GDM1 (cell line): ENCODE data around the gene SEZ6L2.
"Not testable (repeated sequence)": the region's sequence is repeated elsewhere in the genome, so short reads cannot be mapped to it uniquely, and the experiment has no call there.

ENCODE experiments used
- DNase-seq: peaks from one replicate; lab custom pipeline; 2025; lab: John Stamatoyannopoulos, UW

SEZ6L2 gene

DNA sequence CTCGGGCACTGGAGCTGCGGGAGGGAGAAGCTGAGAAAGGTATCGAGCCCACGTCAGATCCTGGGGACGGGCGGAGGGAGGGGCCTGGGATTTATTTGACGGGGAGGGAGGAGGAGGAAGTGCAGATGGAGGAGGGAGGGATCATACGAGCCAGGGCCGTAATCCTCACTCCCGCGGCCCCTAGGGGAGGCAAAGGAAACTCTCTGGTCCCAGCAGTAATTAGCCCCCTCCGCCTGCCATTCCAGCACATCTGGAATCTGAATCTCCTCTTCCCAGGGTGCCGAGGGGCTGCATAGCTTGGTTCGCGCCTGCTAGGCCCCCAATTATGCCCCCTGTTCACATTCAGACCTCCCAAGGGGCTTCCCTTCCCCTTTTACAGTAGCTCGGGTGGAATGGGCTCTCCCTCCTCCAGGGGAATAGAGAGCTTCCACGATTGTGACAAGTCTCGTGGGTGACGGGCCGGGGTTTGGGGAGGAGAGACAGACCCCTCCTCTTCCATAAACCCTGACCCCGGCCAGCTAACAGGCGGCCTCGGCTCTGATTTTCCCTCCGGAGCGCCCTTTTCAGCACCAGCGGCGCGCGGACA lies at the start of gene SEZ6L2:
SEZ6L2 (minus strand) TSS at position 35 of the 586 bp plus-strand sequence. CDS start 531 bp downstream, outside the sequence.
- DNase-seq: no peak

DNA sequence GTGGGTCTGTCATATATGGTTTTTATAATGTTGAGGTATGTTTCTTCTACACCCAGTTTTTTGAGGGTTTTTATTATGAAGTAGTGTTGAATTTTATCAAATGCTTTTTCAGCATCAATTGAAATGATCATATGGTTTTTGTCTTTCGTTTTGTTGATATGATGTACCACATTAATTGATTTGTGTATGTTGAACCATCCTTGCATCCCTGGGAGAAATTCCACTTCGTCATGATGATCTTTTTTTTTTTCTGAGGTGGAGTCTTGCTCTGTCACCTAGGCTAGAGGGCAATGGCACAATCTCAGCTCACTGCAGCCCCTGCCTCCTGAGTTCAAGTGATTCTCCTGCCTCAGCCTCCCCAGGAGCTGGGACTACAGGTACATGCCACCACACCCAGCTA lies 48.5 kb upstream of the SEZ6L2 start:
- no peak for DNase-seq

- no peak for DNase-seq
Observed at GRCh38 chr16:29943846-29944799, 44.8 kb upstream of the SEZ6L2 start.

- DNase-seq: no peak
Observed at GRCh38 chr16:29940656-29941055, 41.3 kb upstream of the SEZ6L2 start.

- DNase-seq: not testable (repeated sequence)
Observed at GRCh38 chr16:29931750-29932149, 32.4 kb upstream of the SEZ6L2 start.

GRCh38 chr16:29927070-29927905 lies 27.9 kb upstream of the SEZ6L2 start:
- no peak for DNase-seq

- no peak for DNase-seq
Observed at GRCh38 chr16:29926711-29927052, 27.3 kb upstream of the SEZ6L2 start.

- DNase-seq: peak; percentile 72
Observed at GRCh38 chr16:29925781-29926710, 26.7 kb upstream of the SEZ6L2 start, which contains the start of gene KCTD13. TSS of gene KCTD13 (minus strand) at chr16:29926226. CDS start at chr16:29926033, 193 bp downstream.

DNA sequence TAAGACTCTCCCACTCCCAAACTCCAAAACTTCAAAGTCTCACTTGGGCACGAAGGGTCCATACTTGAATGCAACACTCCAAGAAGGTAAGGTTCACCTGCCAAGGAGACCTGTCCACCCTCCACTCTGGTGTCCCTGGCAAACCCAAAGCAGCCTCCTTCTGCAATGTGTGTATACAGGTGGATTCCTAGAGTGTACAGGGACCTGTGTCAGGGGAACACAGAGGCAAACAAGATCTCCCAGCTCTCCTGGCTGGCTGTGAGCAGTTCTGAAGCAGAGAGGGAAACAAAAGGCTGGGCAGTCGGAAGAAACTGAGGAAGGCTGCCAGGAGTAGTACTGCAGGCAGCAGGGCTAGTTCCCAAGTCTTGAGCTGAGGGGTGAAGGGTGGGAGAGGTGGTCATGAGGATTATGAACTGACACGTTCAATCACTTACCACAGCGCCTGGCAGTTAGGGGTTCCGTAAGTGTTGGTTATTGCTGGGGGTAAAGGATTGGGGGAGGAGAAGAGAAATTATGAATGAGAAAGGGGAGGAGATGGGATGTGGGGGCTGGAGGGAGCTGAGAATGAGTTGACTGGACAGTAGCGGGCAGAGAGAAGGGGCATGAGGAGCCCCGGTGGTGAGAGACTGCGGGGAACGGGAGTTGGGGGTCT lies 25.9 kb upstream of the SEZ6L2 start:
- DNase-seq: no peak

- DNase-seq: no peak
Observed at GRCh38 chr16:29922986-29923501, 23.7 kb upstream of the SEZ6L2 start.

- no peak for DNase-seq
Observed at GRCh38 chr16:29922326-29922725, 23.0 kb upstream of the SEZ6L2 start.

DNA sequence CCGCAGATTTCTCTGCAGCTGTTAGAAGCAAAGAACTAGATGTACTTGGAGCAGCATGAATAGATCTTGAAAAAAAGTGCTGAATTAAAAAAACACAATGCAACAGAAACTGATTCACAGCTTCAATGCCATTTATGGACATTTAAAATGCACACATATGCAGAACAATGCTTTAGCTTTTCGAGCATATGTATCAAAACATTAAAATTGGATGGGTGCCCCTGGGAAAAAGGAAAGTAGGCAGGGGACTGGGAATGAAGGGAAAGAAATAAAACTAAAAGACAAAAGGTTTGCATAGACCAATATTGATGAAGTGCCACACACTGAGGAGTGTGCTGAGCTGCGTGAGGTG lies 21.7 kb upstream of the SEZ6L2 start:
- DNase-seq: no peak

- DNase-seq: no peak
Observed at GRCh38 chr16:29920288-29921033, 21.1 kb upstream of the SEZ6L2 start.

DNA sequence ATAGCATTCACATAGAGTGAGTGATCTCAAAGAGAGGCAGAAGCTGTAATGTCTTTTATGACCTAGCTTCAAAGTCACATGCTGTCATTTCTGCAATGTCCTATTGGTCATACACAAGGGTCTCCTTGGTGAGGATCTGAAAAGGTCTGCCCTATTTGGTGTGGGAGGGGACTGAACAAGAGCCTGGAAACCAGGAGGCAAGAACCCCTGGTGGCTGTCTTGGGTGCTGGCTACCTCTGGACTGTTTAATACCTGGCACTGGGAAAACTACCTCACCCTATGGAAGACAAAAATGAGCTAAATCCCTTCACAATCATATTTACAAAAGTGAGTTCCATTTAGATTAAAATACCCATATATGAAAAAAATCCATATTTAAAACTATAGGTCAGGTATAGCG lies 17.6 kb upstream of the SEZ6L2 start:
- DNase-seq: no peak

DNA sequence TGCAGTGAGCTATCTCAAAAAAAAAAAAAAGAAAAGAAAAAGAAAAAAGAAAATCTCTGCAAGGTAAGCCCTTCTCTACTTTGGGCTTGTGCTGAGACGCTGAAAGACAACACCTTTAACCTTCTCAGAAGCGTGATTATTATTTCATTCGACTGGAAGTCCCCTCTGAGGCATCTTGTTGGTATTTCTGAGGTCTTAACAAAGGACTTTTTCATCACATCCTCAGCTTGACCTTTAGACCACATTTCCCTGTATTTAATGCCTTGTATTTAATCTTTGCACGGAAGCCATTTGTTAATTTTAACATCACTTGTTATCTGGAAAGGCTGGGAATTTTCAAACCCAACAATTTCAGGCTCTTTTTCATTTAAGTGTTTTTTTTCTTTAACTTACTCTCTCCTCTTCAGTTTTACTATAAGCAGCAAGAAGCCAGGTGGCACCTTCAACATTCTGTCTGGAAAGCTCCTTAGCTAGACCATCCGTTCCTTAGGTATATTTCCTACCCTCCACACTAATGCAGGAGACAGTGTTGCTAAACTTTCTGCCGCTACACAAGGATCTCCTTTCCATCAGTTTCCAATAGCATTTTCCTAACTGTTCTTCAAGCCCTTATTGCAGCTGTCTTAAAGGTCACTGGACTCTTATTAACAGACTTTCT lies 16.4 kb upstream of the SEZ6L2 start:
- no peak for DNase-seq

DNA sequence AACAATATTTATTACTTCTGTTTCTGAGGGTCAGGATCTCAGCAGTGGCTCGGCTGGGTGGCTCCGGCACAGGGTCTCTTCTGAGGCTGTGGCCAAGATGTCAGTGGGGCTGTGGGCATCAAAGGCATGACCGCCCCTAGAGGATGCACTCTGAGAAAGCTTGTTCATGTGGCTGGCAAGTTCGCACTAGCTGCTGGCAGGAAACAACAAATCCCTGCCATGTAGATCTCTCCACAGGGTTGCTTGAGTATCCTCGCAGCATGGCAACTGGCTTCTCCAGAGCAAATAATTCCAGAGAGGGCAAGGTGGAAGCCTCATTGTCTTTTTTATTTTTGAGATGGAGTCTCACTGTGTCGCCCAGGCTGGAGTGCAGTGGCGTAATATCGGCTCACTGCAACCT lies 14.2 kb upstream of the SEZ6L2 start:
- DNase-seq: no peak

GRCh38 chr16:29912087-29912486 lies 12.7 kb upstream of the SEZ6L2 start:
- DNase-seq: no peak

- no peak for DNase-seq
Observed at GRCh38 chr16:29911676-29912010, 12.3 kb upstream of the SEZ6L2 start.
